CD4-positive, alpha-beta memory T cell (primary cell): Measurements from ENCODE around the gene MYCN. TPM values are rescaled to one million over a fixed set of nuclear protein-coding genes. Genes with fewer than 3 reads are reported as not detected.
A peak's percentile ranks its signal among the peaks of the same experiment; 100 is the strongest.

Source experiments
- CTCF ChIA-PET: fragments of 350-600 bp; sonication (Branson Sonifier 250); formaldehyde crosslinking; loops from one replicate; lab custom pipeline; 2021; ENCODE audit warnings: inconsistent platforms; ENCODE audit not compliant: partially characterized antibody; lab: Charles Lee
- POLR2A ChIA-PET: fragments of 350-600 bp; sonication (Branson Sonifier 250); formaldehyde crosslinking; loops from one replicate; lab custom pipeline; 2021; ENCODE audit not compliant: partially characterized antibody; lab: Charles Lee
- DNase-seq, 5 donors: peaks; one replicate each; pipeline versions ENCODE4 v3.0.0 to v3.0.0-alpha.2; 2020 to 2022; ENCODE audit warnings: mixed read lengths in 1 of 5
- H3K27ac ChIP-seq: one replicate; pipeline ENCODE4 v1.7.0; 2013; ENCODE audit warnings: low read depth, low read length
- H3K27me3 ChIP-seq: 2 replicates; pipeline ENCODE4 v1.7.0; 2013; ENCODE audit warnings: mild to moderate bottlenecking, low read length, moderate library complexity; ENCODE audit not compliant: insufficient read depth
- H3K36me3 ChIP-seq: 2 replicates; pipeline ENCODE4 v1.7.0; 2013; ENCODE audit warnings: mild to moderate bottlenecking, low read length, moderate library complexity; ENCODE audit not compliant: insufficient read depth
- H3K4me1 ChIP-seq: 2 replicates; pipeline ENCODE4 v1.7.0; 2013; ENCODE audit warnings: mild to moderate bottlenecking, low read length, moderate library complexity; ENCODE audit not compliant: insufficient read depth
- H3K4me3 ChIP-seq, 2 donors: one replicate each; pipeline ENCODE4 v1.7.0; 2013; ENCODE audit warnings: low read length in 2 of 2, mild to moderate bottlenecking in 1 of 2
- H3K9me3 ChIP-seq, 2 donors: one replicate each; pipeline ENCODE4 v1.7.0; 2013; ENCODE audit warnings: low read length in 2 of 2, control low read depth in 1 of 2; ENCODE audit not compliant: control insufficient read depth in 1 of 2
- H3K27ac Mint-ChIP-seq, 7 donors: one replicate each; pipeline ENCODE4 v1.8.0; 2020 to 2021; ENCODE audit warnings: mixed read lengths in 7 of 7, mild to moderate bottlenecking in 6 of 7, inconsistent platforms in 3 of 7, moderate library complexity in 3 of 7
- H3K27me3 Mint-ChIP-seq, 2 donors: one replicate each; pipeline ENCODE4 v1.8.0; 2020 to 2021; ENCODE audit warnings: mixed read lengths in 2 of 2
- H3K36me3 Mint-ChIP-seq, 2 donors: one replicate each; pipeline ENCODE4 v1.8.0; 2020 to 2021; ENCODE audit warnings: mixed read lengths in 2 of 2, inconsistent platforms in 1 of 2, mild to moderate bottlenecking in 1 of 2
- H3K4me1 Mint-ChIP-seq, 4 donors: one replicate each; pipeline ENCODE4 v1.8.0; 2020 to 2021; ENCODE audit warnings: mixed read lengths in 4 of 4, mild to moderate bottlenecking in 1 of 4
- H3K4me3 Mint-ChIP-seq, 8 donors: one replicate each; pipeline ENCODE4 v1.8.0; 2020 to 2021; ENCODE audit warnings: mixed read lengths in 8 of 8, mild to moderate bottlenecking in 7 of 8, moderate library complexity in 6 of 8, inconsistent platforms in 3 of 8
- H3K9me3 Mint-ChIP-seq, 8 donors: one replicate each; pipeline ENCODE4 v1.8.0; 2020 to 2021; ENCODE audit warnings: mixed read lengths in 8 of 8, mild to moderate bottlenecking in 5 of 8, inconsistent platforms in 3 of 8, moderate library complexity in 1 of 8
- intact Hi-C: fragments of 100-400 bp; cut with micrococcal nuclease; formaldehyde crosslinking; loops from one replicate; pipeline ENCODE4 v1.15.1; 2023
- polyA plus RNA-seq, 2 donors: library from polyadenylated mRNA; unstranded; fragments of 300-500 nt; fragmentation: Illumina TruSeq; gene quantifications; one replicate each; pipeline ENCODE4 v1.2.3, GENCODE V29; 2021
- total RNA-seq, 2 experiments: library from RNA; stranded (reverse); gene quantifications; one replicate each; pipeline ENCODE4 v1.2.3, GENCODE V29; 2021

Gene MYCN
- total and polyA plus RNA-seq, 4 experiments from 2014 or later = 0.15 TPM; not detected in 3

GRCh38 chr2:15967415-15968279 lies 27.3 kb downstream of the MYCN start:
- DNase-seq = no peak
- no peak overlapping the region for H3K27ac ChIP-seq
- no peaks in the 10 kb centered on the region for H3K36me3 ChIP-seq
- Mint-ChIP-seq H3K9me3 (no peaks in the 10 kb centered on the region), H3K36me3 (no peaks in the 10 kb centered on the region), H3K27me3 (no peaks in the 10 kb centered on the region), H3K27ac (peak overlapping the region in 6 of 7 donors; percentile 5 to 80 (median 73)), H3K4me1 (peaks cover 17 to 57% (median 42%) of the 10 kb centered on the region in 4 donors), H3K4me3 (peak overlapping the region in 2 of 8 donors; percentile 9 to 25)
- intact Hi-C loops = no loop called here
- CTCF ChIA-PET = interaction anchor here (1.2 kb wide), 2 partner anchors 10 to 28 kb away, joined by 3 read pairs; no protein-coding TSS in a partner anchor
- no peaks in the 10 kb centered on the region for H3K9me3 ChIP-seq
- no peaks in the 10 kb centered on the region for H3K27me3 ChIP-seq
- no peak overlapping the region for H3K4me3 ChIP-seq
- H3K4me1 ChIP-seq = peaks cover 24% of the 10 kb centered on the region
- POLR2A ChIA-PET = no interaction called here

- intact Hi-C loops = no loop called here
- Histone ChIP-seq H3K9me3 (no peaks in the 10 kb centered on the region), H3K4me1 (peaks cover 24% of the 10 kb centered on the region), H3K4me3 (no peak overlapping the region), H3K36me3 (no peaks in the 10 kb centered on the region), H3K27me3 (no peaks in the 10 kb centered on the region), H3K27ac (no peak overlapping the region)
- peaks cover 17 to 61% (median 43%) of the 10 kb centered on the region in 4 donors for H3K4me1 Mint-ChIP-seq
- no peak for DNase-seq
- ChIA-PET CTCF (interaction anchor here (1.2 to 1.3 kb wide), 3 partner anchors 9 to 29 kb away, joined by 3 read pairs; partner anchors contain the start of gene MYCN), POLR2A (no interaction called here)
- H3K9me3 Mint-ChIP-seq = no peaks in the 10 kb centered on the region
- peak overlapping the region in 6 of 7 donors; percentile 5 to 80 (median 68) for H3K27ac Mint-ChIP-seq
- H3K36me3 Mint-ChIP-seq = no peaks in the 10 kb centered on the region
- peak overlapping the region in 2 of 8 donors; percentile 9 to 25 for H3K4me3 Mint-ChIP-seq
- H3K27me3 Mint-ChIP-seq = no peaks in the 10 kb centered on the region
These were observed 28.2 kb downstream of the MYCN start for GRCh38 chr2:15968280-15969178.

GRCh38 chr2:15969214-15969613 lies 28.9 kb downstream of the MYCN start:
- Histone ChIP-seq H3K4me1 (peaks cover 23% of the 10 kb centered on the region), H3K27me3 (no peaks in the 10 kb centered on the region), H3K4me3 (no peak overlapping the region), H3K36me3 (no peaks in the 10 kb centered on the region), H3K9me3 (no peaks in the 10 kb centered on the region), H3K27ac (no peak overlapping the region)
- H3K27me3 Mint-ChIP-seq = no peaks in the 10 kb centered on the region
- H3K4me3 Mint-ChIP-seq = no peak overlapping the region
- ChIA-PET POLR2A (no interaction called here), CTCF (interaction anchor here (1.2 to 1.3 kb wide), 2 partner anchors 9 to 29 kb away, joined by 3 read pairs; partner anchors contain the start of gene MYCN)
- DNase-seq = no peak
- intact Hi-C loops = no loop called here
- no peaks in the 10 kb centered on the region for H3K9me3 Mint-ChIP-seq
- H3K27ac Mint-ChIP-seq = no peak overlapping the region
- peaks cover 17 to 57% (median 41%) of the 10 kb centered on the region in 4 donors for H3K4me1 Mint-ChIP-seq
- H3K36me3 Mint-ChIP-seq = no peaks in the 10 kb centered on the region

- H3K4me1 ChIP-seq = peaks cover 9% of the 10 kb centered on the region
- no peaks in the 10 kb centered on the region for H3K9me3 Mint-ChIP-seq
- no peak overlapping the region for H3K4me3 Mint-ChIP-seq
- intact Hi-C loops = no loop called here
- H3K27me3 Mint-ChIP-seq = no peaks in the 10 kb centered on the region
- H3K27ac ChIP-seq = no peak overlapping the region
- H3K4me1 Mint-ChIP-seq = peaks cover 16 to 48% (median 32%) of the 10 kb centered on the region in 4 donors
- no peaks in the 10 kb centered on the region for H3K27me3 ChIP-seq
- H3K36me3 Mint-ChIP-seq = no peaks in the 10 kb centered on the region
- H3K27ac Mint-ChIP-seq = peak overlapping the region in 1 of 7 donors; percentile 51
- ChIA-PET POLR2A (no interaction called here), CTCF (no interaction called here)
- H3K36me3 ChIP-seq = no peaks in the 10 kb centered on the region
- DNase-seq = no peak
- H3K4me3 ChIP-seq = no peak overlapping the region
- no peaks in the 10 kb centered on the region for H3K9me3 ChIP-seq
These were observed 30.4 kb downstream of the MYCN start for GRCh38 chr2:15970701-15971100.

GRCh38 chr2:15971351-15971750 lies 31.0 kb downstream of the MYCN start:
- Mint-ChIP-seq H3K36me3 (no peaks in the 10 kb centered on the region), H3K27ac (no peak overlapping the region), H3K4me3 (no peak overlapping the region), H3K27me3 (no peaks in the 10 kb centered on the region), H3K4me1 (peaks cover 13 to 41% (median 27%) of the 10 kb centered on the region in 4 donors), H3K9me3 (no peaks in the 10 kb centered on the region)
- Histone ChIP-seq H3K27ac (no peak overlapping the region), H3K27me3 (no peaks in the 10 kb centered on the region), H3K36me3 (no peaks in the 10 kb centered on the region), H3K4me1 (peaks cover 2% of the 10 kb centered on the region), H3K9me3 (no peaks in the 10 kb centered on the region), H3K4me3 (no peak overlapping the region)
- POLR2A ChIA-PET = no interaction called here
- no peak for DNase-seq
- intact Hi-C loops = no loop called here
- CTCF ChIA-PET = no interaction called here

GRCh38 chr2:15971831-15972522 lies 31.6 kb downstream of the MYCN start:
- ChIA-PET CTCF (no interaction called here), POLR2A (no interaction called here)
- DNase-seq = no peak
- no peak overlapping the region for H3K27ac ChIP-seq
- no peaks in the 10 kb centered on the region for H3K27me3 Mint-ChIP-seq
- intact Hi-C loops = no loop called here
- H3K27ac Mint-ChIP-seq = no peak overlapping the region
- no peaks in the 10 kb centered on the region for H3K9me3 ChIP-seq
- no peak overlapping the region for H3K4me3 ChIP-seq
- H3K4me1 ChIP-seq = no peaks in the 10 kb centered on the region
- peaks cover 9 to 37% (median 23%) of the 10 kb centered on the region in 4 donors for H3K4me1 Mint-ChIP-seq
- no peaks in the 10 kb centered on the region for H3K36me3 ChIP-seq
- no peaks in the 10 kb centered on the region for H3K9me3 Mint-ChIP-seq
- H3K36me3 Mint-ChIP-seq = no peaks in the 10 kb centered on the region
- no peak overlapping the region for H3K4me3 Mint-ChIP-seq
- no peaks in the 10 kb centered on the region for H3K27me3 ChIP-seq
